Activated naive CD4-positive, alpha-beta T cell treated with anti-CD3 and anti-CD28 coated beads, Interleukin-2, amount 50 U/mL, for 24 hours (primary cell): ENCODE results near the gene GALNT1.

Experiments used
- H3K27ac Mint-ChIP-seq: one replicate; pipeline ENCODE4 v1.8.0; 2021; ENCODE audit warnings: mild to moderate bottlenecking, mixed read lengths
- H3K27me3 Mint-ChIP-seq: one replicate; pipeline ENCODE4 v1.8.0; 2021; ENCODE audit warnings: mixed read lengths
- H3K36me3 Mint-ChIP-seq: one replicate; pipeline ENCODE4 v1.8.0; 2021; ENCODE audit warnings: mixed read lengths
- H3K4me1 Mint-ChIP-seq: one replicate; pipeline ENCODE4 v1.8.0; 2021; ENCODE audit warnings: mixed read lengths
- H3K4me3 Mint-ChIP-seq: one replicate; pipeline ENCODE4 v1.8.0; 2021; ENCODE audit warnings: mild to moderate bottlenecking, mixed read lengths
- H3K9me3 Mint-ChIP-seq: one replicate; pipeline ENCODE4 v1.8.0; 2021; ENCODE audit warnings: mixed read lengths

GALNT1 gene

GRCh38 chr18:35755369-35755768 is 173.8 kb downstream of the GALNT1 start:
- Mint-ChIP-seq H3K27me3 (peaks cover 22% of the 10 kb centered on the region), H3K36me3 (peaks cover 1% of the 10 kb centered on the region), H3K4me3 (no peak overlapping the region), H3K4me1 (no peaks in the 10 kb centered on the region), H3K27ac (no peak overlapping the region), H3K9me3 (no peaks in the 10 kb centered on the region)

DNA sequence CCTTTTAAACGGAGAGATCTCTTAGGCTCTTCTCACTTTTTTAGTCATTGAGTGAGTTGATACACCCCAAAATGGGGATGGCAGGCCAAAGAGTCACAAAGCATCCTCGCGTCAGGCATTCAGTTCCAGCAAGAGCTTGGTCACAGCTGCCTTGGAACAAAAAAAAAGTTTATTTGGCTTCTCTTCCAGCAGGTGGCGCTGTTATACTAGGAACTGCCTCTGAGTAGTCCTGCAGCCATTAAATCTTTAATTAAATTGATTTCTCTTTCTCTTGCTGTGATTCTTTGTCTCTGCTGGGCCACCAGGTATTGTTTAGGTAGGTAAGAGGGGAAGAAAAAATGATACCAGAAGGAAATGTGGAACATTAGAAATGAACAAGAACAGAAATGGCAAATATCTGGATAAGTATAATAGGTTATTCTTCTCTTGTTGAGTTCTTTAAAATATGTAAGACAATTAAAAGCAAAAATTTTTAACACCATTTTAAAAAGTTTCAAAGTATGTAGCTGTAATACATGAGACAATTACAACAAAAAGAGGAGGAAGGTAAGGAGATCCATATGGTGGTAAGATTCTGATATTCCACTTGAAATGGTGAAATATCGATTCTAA is 175.1 kb downstream of the GALNT1 start:
- H3K27ac Mint-ChIP-seq: no peak overlapping the region
- H3K4me3 Mint-ChIP-seq: no peak overlapping the region
- peaks cover 1% of the 10 kb centered on the region for H3K36me3 Mint-ChIP-seq
- no peaks in the 10 kb centered on the region for H3K4me1 Mint-ChIP-seq
- H3K27me3 Mint-ChIP-seq: peaks cover 22% of the 10 kb centered on the region
- no peaks in the 10 kb centered on the region for H3K9me3 Mint-ChIP-seq
